Fibroblast of mammary gland (primary cell): ENCODE measurements around the gene KRT26.

Experiments used
- DNase-seq: peaks from one replicate; pipeline ENCODE4 v3.0.0-alpha.2; 2010; ENCODE audit warnings: low read depth
- H3K4me3 ChIP-seq: 2 replicates; pipeline ENCODE4 v1.5.1; 2011; ENCODE audit warnings: low read depth, mild to moderate bottlenecking, low read length, moderate library complexity; ENCODE audit not compliant: control insufficient read depth
- TF ChIP-seq, protein P1 (sequence below): conservative IDR thresholded peaks from 2 replicates; pipeline ENCODE4 v1.5.1; 2011; ENCODE audit warnings: low read depth, low read length, inconsistent platforms; ENCODE audit not compliant: control insufficient read depth, insufficient read depth

KRT26 gene

DNA sequence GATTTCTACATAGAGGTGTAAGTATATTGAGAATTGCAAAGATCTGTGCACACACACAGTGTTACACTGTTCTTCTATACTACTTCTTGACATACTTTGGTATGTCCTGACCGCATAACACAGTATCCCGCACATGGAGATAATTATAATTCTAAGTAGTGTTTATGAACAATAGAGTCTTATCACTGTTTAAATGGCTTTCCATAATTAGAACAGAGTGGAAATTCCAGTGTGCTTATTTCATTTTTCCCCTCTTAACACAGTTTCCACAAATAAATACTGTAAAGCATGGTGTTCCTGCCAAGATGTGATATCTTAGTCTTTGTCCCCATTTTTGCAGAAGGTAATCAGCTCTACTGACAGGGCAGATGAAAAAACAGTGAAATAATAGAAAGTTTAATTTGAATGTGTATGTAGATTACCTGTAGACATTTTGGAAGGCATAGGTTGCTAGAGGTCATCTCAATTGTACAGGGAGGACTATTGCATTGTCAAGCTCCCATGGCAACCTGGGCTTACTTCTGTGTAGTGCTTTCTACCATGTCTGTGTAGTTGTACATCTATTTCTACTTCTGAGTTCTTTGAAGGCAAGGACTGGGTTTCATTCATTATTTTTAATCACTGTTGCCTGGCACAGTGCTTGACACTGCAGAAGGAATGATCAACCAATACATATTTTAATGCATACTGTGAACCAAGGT lies 37.9 kb upstream of the KRT26 start:
- TF ChIP-seq, protein P1, sequence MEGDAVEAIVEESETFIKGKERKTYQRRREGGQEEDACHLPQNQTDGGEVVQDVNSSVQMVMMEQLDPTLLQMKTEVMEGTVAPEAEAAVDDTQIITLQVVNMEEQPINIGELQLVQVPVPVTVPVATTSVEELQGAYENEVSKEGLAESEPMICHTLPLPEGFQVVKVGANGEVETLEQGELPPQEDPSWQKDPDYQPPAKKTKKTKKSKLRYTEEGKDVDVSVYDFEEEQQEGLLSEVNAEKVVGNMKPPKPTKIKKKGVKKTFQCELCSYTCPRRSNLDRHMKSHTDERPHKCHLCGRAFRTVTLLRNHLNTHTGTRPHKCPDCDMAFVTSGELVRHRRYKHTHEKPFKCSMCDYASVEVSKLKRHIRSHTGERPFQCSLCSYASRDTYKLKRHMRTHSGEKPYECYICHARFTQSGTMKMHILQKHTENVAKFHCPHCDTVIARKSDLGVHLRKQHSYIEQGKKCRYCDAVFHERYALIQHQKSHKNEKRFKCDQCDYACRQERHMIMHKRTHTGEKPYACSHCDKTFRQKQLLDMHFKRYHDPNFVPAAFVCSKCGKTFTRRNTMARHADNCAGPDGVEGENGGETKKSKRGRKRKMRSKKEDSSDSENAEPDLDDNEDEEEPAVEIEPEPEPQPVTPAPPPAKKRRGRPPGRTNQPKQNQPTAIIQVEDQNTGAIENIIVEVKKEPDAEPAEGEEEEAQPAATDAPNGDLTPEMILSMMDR: no peak
- no peak for DNase-seq
- H3K4me3 ChIP-seq: no peak overlapping the region

DNA sequence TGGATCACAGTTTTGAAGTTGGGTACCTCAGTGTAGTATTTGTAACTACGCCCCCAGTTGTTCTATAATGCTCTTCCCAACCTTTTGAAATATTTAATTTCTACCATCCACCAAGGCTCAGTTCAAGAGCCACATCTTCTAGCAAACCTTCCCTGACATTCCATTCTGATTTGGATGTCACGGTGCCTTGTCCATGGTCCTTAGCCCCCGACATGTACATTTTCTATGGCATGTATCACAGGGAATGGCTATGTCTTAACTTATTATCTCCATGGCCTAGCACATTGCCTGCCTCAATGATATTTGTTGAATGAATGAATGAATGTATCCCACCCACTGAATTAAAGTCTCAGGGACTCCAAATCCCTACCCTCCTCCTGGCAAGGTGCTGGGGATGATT lies 34.1 kb upstream of the KRT26 start:
- H3K4me3 ChIP-seq: no peak overlapping the region
- no peak for DNase-seq
- TF ChIP-seq, protein P1: no peak

DNA sequence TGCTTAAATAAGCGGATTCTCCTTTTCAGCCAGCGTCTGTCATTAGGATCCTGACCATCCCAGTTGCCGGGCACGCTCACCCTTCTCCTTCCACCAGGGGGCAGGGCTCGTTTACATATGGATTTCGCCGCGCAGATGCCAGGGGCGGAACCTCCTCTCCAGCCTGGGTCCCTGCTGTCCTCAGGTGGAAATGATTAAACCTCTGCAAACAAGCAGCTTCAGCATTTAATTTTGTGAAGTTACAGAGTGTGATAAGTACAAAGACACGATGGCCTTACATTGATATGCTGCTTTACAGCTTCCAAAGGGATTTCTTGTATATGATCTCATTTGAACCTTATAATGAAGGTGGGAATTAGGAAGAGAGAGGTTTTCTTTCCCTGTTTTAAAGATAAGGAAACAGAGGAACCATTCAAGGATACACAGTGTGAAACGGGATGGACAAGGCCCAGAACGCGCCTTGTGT lies 31.6 kb upstream of the KRT26 start:
- no peak overlapping the region for H3K4me3 ChIP-seq
- TF ChIP-seq, protein P1: peak; percentile 87
- peak; percentile 69 for DNase-seq

DNA sequence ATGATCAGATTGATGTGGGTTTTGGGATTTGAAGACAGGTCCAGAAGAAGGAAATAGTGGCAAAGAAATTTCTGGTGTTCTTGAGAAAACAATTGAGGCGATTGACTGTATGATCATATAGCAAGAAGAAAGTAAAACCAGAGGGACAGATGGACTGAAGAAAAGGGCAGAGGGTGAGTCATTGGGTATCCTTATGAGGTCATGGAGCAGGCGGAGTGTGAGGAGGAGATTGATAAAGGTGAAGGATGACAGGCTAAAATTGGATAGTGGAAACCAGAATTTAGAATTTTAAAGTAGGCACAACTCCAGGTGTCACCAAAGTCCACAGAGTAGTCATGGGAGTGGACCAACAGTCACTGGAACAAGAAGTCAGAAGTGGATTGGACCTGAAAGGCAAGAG lies 29.2 kb upstream of the KRT26 start:
- no peak for DNase-seq
- TF ChIP-seq, protein P1: no peak
- H3K4me3 ChIP-seq: no peak overlapping the region

GRCh38 chr17:40800381-40800780 lies 28.4 kb upstream of the KRT26 start:
- H3K4me3 ChIP-seq: no peak overlapping the region
- TF ChIP-seq, protein P1: no peak
- DNase-seq: no peak

DNA sequence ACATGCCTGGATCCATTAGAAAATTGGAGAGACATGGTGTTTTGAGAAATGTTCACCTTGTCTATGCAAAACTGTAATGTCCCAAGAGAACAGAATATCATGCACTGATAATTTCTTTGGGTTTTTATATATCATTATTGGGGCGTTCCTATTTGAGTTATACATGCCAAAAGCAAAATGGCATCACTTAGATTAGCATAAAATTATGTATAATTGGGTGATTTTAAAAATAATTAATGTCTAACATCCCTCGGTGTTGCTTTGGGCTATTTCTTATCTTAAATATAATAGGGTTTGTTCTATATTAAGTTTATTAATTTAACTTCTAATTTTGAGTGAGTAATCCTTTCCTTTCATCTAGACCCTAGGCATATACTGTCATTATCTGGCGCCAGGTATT lies 27.9 kb upstream of the KRT26 start, which contains the start of gene KRT28:
KRT28 (minus strand) TSS at position 101 of the 400 bp plus-strand sequence; CDS start at position 35, 66 bp downstream.
- DNase-seq: no peak
- no peak within 1 kb of the TSS for H3K4me3 ChIP-seq
- TF ChIP-seq, protein P1: no peak
